ENCODE data around the gene NAV2.

Gene NAV2

DNA sequence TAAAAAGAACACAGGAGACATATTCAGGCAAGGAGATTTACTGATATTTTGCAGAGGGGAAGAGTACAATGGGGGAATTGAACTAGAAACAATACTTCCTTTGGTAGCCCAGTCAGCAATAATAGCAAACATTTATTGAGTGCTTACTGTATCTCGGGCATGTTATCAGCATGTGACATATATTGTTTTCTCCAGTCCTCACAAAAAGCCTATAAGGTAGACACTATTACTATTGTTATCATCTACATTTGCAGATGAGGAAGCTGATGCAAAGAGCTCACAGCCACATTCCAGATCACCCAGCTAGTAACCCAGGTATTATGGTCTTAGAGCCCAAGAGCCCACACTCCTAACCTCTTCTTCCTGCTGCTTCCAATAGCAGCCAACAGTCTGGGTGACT lies 27.9 kb downstream of the NAV2 start:
- H3K4me3 ChIP-seq (ENCODE audit: low read depth, low read length), result no peak overlapping the region
- DNase-seq (ENCODE audit: low read depth), result no peak
- TF ChIP-seq, protein P1, sequence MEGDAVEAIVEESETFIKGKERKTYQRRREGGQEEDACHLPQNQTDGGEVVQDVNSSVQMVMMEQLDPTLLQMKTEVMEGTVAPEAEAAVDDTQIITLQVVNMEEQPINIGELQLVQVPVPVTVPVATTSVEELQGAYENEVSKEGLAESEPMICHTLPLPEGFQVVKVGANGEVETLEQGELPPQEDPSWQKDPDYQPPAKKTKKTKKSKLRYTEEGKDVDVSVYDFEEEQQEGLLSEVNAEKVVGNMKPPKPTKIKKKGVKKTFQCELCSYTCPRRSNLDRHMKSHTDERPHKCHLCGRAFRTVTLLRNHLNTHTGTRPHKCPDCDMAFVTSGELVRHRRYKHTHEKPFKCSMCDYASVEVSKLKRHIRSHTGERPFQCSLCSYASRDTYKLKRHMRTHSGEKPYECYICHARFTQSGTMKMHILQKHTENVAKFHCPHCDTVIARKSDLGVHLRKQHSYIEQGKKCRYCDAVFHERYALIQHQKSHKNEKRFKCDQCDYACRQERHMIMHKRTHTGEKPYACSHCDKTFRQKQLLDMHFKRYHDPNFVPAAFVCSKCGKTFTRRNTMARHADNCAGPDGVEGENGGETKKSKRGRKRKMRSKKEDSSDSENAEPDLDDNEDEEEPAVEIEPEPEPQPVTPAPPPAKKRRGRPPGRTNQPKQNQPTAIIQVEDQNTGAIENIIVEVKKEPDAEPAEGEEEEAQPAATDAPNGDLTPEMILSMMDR (IDR thresholded peaks at IDR 0.05; ENCODE audit: low read depth, low read length, missing control alignments), result no peak

DNA sequence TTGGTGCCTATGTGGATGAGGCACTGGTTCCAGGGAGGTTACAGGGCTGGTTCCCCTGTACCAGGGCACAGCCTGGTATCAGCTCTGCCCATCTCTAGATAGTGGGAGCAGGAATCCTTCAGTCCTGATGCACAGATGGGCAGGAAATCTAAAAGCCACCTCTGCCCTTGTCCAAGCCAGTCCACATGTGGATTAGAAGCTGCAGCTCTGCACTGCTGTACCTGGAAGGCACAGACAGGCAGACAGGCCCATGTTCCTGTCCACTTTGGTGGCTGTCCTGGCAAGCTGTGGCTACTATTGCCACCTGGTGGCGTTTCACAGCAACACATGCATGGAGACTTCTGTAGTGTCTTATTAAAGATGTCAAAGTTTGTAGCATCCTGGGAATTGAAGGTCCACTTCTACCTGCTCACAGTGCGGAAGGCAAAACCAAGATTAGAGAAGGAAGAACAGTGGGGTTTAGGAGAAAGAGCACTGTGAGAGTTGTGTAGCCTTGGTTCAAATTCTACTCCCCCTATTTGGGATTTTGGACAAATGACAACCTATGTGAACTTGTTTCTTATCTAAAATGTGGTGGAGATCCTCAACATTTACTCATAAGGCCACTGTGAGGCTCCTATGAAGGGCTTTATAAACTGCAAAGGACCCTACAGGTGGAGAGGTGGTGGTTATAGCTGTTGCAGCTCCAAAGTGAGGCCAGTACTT lies 30.1 kb downstream of the NAV2 start:
- TF ChIP-seq, protein P1 (IDR thresholded peaks at IDR 0.05; ENCODE audit: low read depth, low read length, missing control alignments), result peak; percentile 88
- DNase-seq (ENCODE audit: low read depth), result peak; percentile 30

DNA sequence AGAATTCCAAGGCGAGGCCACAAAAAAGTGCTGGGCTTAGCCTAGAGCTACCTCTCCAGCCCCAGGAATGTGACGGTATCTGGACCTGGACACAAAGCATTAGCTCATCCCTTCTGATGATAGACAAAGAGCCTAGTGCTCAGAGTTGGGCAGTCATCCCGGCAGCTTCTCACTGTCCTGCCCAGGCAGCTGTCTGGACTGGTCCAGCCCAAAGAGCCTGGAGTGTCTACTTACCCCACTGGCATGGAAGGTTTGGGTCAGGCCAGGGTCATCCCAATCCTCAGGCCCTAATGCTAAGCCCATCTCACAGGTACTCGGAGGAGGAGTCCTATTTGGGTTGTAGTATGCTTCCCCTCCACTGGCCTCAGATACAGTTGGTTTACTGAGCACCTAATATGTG lies 31.0 kb downstream of the NAV2 start:
- no peak for DNase-seq (ENCODE audit: low read depth)
- TF ChIP-seq, protein P1 (IDR thresholded peaks at IDR 0.05; ENCODE audit: low read depth, low read length, missing control alignments), result no peak
- no peak overlapping the region for H3K4me3 ChIP-seq (ENCODE audit: low read depth, low read length)

More for the DNA sequence above, 30.1 kb downstream of the NAV2 start:
- H3K4me3 ChIP-seq (ENCODE audit: low read depth, low read length), result no peak overlapping the region

DNA sequence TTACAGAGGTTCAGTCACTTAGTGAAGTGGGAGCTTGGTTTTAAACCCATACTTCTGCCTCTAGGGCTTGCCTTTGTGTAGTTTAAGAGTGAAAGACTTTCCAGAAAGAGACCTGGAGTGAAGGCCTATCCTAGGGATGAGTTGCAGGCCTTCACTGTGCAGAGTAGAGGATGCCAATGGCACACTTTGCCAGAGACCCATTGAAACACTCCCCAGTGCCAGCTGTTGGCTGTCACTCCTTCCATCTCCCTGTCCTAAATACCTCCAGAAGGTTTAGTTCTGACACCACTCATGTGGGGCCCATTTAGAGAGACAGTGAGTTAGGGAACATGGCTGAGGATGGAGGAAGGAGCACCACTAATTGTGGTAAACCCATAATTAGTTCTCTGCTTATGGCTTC lies 31.5 kb downstream of the NAV2 start:
- no peak for DNase-seq (ENCODE audit: low read depth)
- TF ChIP-seq, protein P1 (IDR thresholded peaks at IDR 0.05; ENCODE audit: low read depth, low read length, missing control alignments), result no peak
- H3K4me3 ChIP-seq (ENCODE audit: low read depth, low read length), result no peak overlapping the region

DNA sequence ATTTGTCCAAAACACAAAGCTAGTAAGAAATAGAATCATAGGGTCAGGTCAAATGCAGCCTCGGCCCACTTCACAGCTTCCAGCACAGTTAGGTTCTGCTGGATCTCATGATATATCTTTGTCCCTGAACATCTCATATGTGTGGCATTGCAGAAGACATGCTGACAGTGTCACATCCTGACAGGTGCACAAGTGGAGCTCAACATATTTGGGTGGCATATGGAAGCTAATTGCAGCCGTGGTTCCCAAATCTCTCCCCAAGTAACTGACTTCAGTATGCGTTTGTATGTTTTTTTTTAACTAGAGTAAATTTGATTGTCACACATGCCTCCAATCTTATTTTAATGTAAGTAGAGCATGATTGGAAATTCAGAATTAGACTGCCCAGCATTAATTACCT lies 33.4 kb downstream of the NAV2 start:
- no peak overlapping the region for H3K4me3 ChIP-seq (ENCODE audit: low read depth, low read length)
- no peak for DNase-seq (ENCODE audit: low read depth)
- TF ChIP-seq, protein P1 (IDR thresholded peaks at IDR 0.05; ENCODE audit: low read depth, low read length, missing control alignments), result no peak

DNA sequence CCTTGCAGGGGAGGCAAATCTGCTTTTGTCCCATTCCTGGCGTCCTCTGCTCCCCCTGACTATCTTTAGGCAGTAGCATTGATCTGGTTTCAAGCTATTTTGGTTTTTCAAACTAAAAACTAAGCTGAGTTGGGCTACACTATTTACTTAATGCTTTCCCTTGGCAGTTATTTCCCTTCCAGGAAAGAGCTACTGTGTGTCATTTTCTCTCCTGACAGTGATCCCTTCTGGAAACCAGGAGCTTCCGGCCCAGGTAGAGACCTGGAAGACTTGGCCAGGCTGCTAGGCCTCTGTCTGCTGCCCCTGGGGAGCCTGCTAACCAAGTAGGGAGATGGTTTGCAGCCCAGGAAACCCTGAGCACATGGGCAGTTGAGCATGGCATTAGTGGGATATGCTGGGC lies 35.0 kb downstream of the NAV2 start:
- no peak for DNase-seq (ENCODE audit: low read depth)
- H3K4me3 ChIP-seq (ENCODE audit: low read depth, low read length), result no peak overlapping the region
- TF ChIP-seq, protein P1 (IDR thresholded peaks at IDR 0.05; ENCODE audit: low read depth, low read length, missing control alignments), result no peak

DNA sequence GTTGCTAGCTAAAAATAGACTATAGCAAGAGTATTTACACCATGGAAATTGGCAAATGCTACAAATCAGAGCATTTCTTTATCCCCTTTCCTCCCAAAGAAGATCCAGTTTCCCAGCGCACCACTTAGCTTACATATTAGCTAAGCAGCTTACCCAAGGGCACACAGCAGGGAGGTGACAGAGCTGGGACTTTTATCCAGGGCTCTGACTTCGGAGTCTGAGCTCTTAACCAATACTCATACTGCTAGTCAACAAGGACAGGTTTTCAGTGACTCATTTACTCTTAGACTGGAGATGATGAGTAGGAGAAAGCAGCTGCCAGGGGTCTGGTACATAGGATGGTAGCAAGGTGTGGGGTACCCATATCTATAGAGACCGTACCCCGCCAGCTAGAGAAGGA lies 38.4 kb downstream of the NAV2 start:
- H3K4me3 ChIP-seq (ENCODE audit: low read depth, low read length), result no peak overlapping the region
- TF ChIP-seq, protein P1 (IDR thresholded peaks at IDR 0.05; ENCODE audit: low read depth, low read length, missing control alignments), result no peak
- no peak for DNase-seq (ENCODE audit: low read depth)
